Measurements from ENCODE around the gene CD81.

DNA sequence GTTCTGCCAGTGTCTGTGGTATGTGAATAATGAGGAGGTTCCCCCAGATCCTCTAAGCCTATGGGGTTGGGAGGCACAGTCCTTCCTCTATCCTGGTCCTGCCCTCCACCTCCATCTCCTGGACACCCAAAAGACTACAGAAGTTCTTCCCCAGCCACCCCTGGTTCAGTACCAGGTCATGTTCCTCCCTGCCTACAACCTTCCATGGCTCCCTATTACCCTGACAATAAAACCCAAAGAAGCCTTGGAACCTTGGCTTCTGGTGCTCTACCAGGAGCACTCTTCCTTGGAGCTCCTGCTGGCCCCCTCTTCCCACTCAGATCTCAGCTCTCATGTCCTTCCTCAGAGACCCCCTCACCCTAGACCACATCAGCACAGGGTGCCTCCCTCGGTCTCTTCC, 54.3 kb downstream of the CD81 start:
- TF ChIP-seq, protein P1, sequence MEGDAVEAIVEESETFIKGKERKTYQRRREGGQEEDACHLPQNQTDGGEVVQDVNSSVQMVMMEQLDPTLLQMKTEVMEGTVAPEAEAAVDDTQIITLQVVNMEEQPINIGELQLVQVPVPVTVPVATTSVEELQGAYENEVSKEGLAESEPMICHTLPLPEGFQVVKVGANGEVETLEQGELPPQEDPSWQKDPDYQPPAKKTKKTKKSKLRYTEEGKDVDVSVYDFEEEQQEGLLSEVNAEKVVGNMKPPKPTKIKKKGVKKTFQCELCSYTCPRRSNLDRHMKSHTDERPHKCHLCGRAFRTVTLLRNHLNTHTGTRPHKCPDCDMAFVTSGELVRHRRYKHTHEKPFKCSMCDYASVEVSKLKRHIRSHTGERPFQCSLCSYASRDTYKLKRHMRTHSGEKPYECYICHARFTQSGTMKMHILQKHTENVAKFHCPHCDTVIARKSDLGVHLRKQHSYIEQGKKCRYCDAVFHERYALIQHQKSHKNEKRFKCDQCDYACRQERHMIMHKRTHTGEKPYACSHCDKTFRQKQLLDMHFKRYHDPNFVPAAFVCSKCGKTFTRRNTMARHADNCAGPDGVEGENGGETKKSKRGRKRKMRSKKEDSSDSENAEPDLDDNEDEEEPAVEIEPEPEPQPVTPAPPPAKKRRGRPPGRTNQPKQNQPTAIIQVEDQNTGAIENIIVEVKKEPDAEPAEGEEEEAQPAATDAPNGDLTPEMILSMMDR (IDR thresholded peaks at IDR 0.05; ENCODE audit: insufficient read depth, low read length, poor library complexity, severe bottlenecking), result no peak
- no peak for TF ChIP-seq EZH2phosphoT487 (conservative IDR thresholded peaks at IDR 0.05; ENCODE audit: low read length)

All from SU-DHL-6 (cell line).